Measurements from ENCODE around the gene SLC5A10.
"Not testable (repeated sequence)": the region's sequence is repeated elsewhere in the genome, so short reads cannot be mapped to it uniquely, and the experiment has no call there.

SLC5A10 gene

GRCh38 chr17:19005137-19005773 is 53.3 kb downstream of the SLC5A10 start:
- no peak for DNase-seq

- no peak for DNase-seq
These were observed 53.9 kb downstream of the SLC5A10 start for GRCh38 chr17:19005789-19006430.

GRCh38 chr17:19006698-19007097 is 54.7 kb downstream of the SLC5A10 start:
- no peak for DNase-seq

GRCh38 chr17:19009970-19010369 is 58.0 kb downstream of the SLC5A10 start:
- DNase-seq, result no peak

- DNase-seq, result no peak
These were observed 59.0 kb downstream of the SLC5A10 start for GRCh38 chr17:19010729-19011505.

- no peak for DNase-seq
These were observed 59.6 kb downstream of the SLC5A10 start for GRCh38 chr17:19011581-19011980.

GRCh38 chr17:19012171-19013080 is 60.5 kb downstream of the SLC5A10 start:
- DNase-seq, result no peak

GRCh38 chr17:19013226-19013625 is 61.3 kb downstream of the SLC5A10 start:
- DNase-seq, result no peak

GRCh38 chr17:19013806-19014627 is 62.1 kb downstream of the SLC5A10 start:
- DNase-seq, result no peak

- DNase-seq, result no peak
These were observed 62.8 kb downstream of the SLC5A10 start for GRCh38 chr17:19014628-19015215.

- DNase-seq, result no peak
These were observed 63.5 kb downstream of the SLC5A10 start for GRCh38 chr17:19015428-19015827.

GRCh38 chr17:19016297-19016696 is 64.3 kb downstream of the SLC5A10 start:
- DNase-seq, result no peak

GRCh38 chr17:19016881-19017280 is 64.9 kb downstream of the SLC5A10 start:
- no peak for DNase-seq

GRCh38 chr17:19017401-19017800 is 65.4 kb downstream of the SLC5A10 start:
- DNase-seq, result no peak

GRCh38 chr17:19017804-19018599 is 66.0 kb downstream of the SLC5A10 start:
- DNase-seq, result no peak

GRCh38 chr17:19018600-19018950 is 66.6 kb downstream of the SLC5A10 start:
- DNase-seq, result no peak

- DNase-seq, result no peak
These were observed 67.3 kb downstream of the SLC5A10 start for GRCh38 chr17:19019041-19019941.

- no peak for DNase-seq
These were observed 68.1 kb downstream of the SLC5A10 start for GRCh38 chr17:19020016-19020415.

- DNase-seq, result not testable (repeated sequence)
These were observed 69.2 kb downstream of the SLC5A10 start for GRCh38 chr17:19021011-19021621.

Measured in stimulated activated CD4-positive, alpha-beta T cell treated with anti-CD3 and anti-CD28 coated beads, Interleukin-4, amount 100 ng/mL, for 24 hours (primary cell).